ENCODE data around the gene MB.

The MB gene

GRCh38 chr22:35648066-35649025 is 31.2 kb upstream of the MB start, which contains the start of gene APOL6:
Gene APOL6 (plus strand): TSS chr22:35648446. CDS start chr22:35656426, 7,980 bp downstream.
- ATAC-seq (ENCODE audit: low read depth) (peak; percentile 69), DNase-seq (ENCODE audit: low spot score) (no peak)
- H3K9me3 ChIP-seq (ENCODE audit: severe bottlenecking), result no peaks in the 10 kb centered on the region
- 0 out of 2 replicates have a peak, but pooled peaks cover 4% of the 10 kb centered on the region for H3K36me3 ChIP-seq (ENCODE audit: low read depth)
- peak within 1 kb of the TSS; percentile 53 for H3K27ac ChIP-seq (ENCODE audit: poor library complexity, severe bottlenecking)
- H3K27me3 ChIP-seq (ENCODE audit: insufficient read depth, poor library complexity, severe bottlenecking), result no peaks in the 10 kb centered on the region
- H3K4me1 ChIP-seq (ENCODE audit: insufficient read depth, poor library complexity, severe bottlenecking), result peaks cover 6% of the 10 kb centered on the region
- TF ChIP-seq, protein P1, sequence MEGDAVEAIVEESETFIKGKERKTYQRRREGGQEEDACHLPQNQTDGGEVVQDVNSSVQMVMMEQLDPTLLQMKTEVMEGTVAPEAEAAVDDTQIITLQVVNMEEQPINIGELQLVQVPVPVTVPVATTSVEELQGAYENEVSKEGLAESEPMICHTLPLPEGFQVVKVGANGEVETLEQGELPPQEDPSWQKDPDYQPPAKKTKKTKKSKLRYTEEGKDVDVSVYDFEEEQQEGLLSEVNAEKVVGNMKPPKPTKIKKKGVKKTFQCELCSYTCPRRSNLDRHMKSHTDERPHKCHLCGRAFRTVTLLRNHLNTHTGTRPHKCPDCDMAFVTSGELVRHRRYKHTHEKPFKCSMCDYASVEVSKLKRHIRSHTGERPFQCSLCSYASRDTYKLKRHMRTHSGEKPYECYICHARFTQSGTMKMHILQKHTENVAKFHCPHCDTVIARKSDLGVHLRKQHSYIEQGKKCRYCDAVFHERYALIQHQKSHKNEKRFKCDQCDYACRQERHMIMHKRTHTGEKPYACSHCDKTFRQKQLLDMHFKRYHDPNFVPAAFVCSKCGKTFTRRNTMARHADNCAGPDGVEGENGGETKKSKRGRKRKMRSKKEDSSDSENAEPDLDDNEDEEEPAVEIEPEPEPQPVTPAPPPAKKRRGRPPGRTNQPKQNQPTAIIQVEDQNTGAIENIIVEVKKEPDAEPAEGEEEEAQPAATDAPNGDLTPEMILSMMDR (IDR thresholded peaks at IDR 0.05; ENCODE audit: poor library complexity, severe bottlenecking), result no peak
- H3K4me3 ChIP-seq (ENCODE audit: severe bottlenecking), result peak within 1 kb of the TSS; percentile 53

DNA sequence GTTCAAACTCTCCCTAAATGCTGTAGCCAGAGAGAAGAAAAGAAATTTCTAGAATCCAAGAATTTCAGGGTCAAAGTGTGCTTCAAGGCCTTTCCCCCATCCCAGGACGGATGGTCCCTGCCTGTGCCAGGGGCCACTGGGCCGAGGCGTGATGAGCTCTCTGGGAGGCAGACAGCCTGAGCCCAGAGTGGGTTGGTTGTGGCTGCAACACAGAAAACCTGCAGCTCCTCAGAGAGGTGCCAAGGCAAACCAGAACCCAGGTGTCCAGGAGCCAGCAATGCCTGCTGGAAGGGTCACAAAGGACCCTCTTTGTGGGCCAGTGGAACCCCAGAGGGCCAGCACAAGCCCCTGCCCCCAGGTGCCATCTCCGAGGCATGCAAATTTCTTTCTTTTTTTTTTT is 28.5 kb upstream of the MB start:
- no peaks in the 10 kb centered on the region for H3K27me3 ChIP-seq (ENCODE audit: insufficient read depth, poor library complexity, severe bottlenecking)
- DNase-seq (ENCODE audit: low spot score) (no peak), ATAC-seq (ENCODE audit: low read depth) (no peak)
- H3K4me1 ChIP-seq (ENCODE audit: insufficient read depth, poor library complexity, severe bottlenecking), result peaks cover 6% of the 10 kb centered on the region
- H3K4me3 ChIP-seq (ENCODE audit: severe bottlenecking), result no peak overlapping the region
- no peaks in the 10 kb centered on the region for H3K9me3 ChIP-seq (ENCODE audit: severe bottlenecking)
- TF ChIP-seq, protein P1 (IDR thresholded peaks at IDR 0.05; ENCODE audit: poor library complexity, severe bottlenecking), result no peak
- H3K27ac ChIP-seq (ENCODE audit: poor library complexity, severe bottlenecking), result no peak overlapping the region
- H3K36me3 ChIP-seq (ENCODE audit: low read depth), result 0 out of 2 replicates have a peak, but pooled peaks cover 4% of the 10 kb centered on the region

DNA sequence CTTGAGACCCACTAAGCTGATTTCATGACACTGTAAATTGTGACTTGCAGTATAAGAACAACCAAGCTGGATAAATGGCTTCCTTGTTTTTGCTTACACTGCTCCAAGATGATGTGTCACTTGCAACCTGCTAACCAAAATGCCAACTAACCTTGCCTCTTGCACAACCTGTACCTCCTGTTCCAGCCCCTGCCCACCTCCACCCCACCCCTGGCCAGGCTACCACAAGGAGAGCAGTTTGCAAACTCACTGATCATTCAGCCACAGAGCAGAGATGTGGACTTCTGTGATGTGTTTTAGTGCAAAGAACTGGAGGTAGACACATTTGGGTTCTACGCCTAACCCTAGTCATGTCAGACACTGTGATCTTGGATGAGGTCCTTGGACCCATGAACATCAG is 26.9 kb upstream of the MB start:
- ATAC-seq (ENCODE audit: low read depth) (no peak), DNase-seq (ENCODE audit: low spot score) (no peak)
- Histone ChIP-seq H3K36me3 (ENCODE audit: low read depth) (no peaks in the 10 kb centered on the region), H3K9me3 (ENCODE audit: severe bottlenecking) (no peaks in the 10 kb centered on the region), H3K27ac (ENCODE audit: poor library complexity, severe bottlenecking) (no peak overlapping the region), H3K27me3 (ENCODE audit: insufficient read depth, poor library complexity, severe bottlenecking) (no peaks in the 10 kb centered on the region), H3K4me1 (ENCODE audit: insufficient read depth, poor library complexity, severe bottlenecking) (peaks cover 2% of the 10 kb centered on the region), H3K4me3 (ENCODE audit: severe bottlenecking) (no peak overlapping the region)
- TF ChIP-seq, protein P1 (IDR thresholded peaks at IDR 0.05; ENCODE audit: poor library complexity, severe bottlenecking), result no peak

- ATAC-seq (ENCODE audit: low read depth) (no peak), DNase-seq (ENCODE audit: low spot score) (no peak)
- H3K4me1 ChIP-seq (ENCODE audit: insufficient read depth, poor library complexity, severe bottlenecking), result no peaks in the 10 kb centered on the region
- no peaks in the 10 kb centered on the region for H3K27me3 ChIP-seq (ENCODE audit: insufficient read depth, poor library complexity, severe bottlenecking)
- no peaks in the 10 kb centered on the region for H3K9me3 ChIP-seq (ENCODE audit: severe bottlenecking)
- H3K36me3 ChIP-seq (ENCODE audit: low read depth), result no peaks in the 10 kb centered on the region
- no peak overlapping the region for H3K27ac ChIP-seq (ENCODE audit: poor library complexity, severe bottlenecking)
- TF ChIP-seq, protein P1 (IDR thresholded peaks at IDR 0.05; ENCODE audit: poor library complexity, severe bottlenecking), result no peak
- no peak overlapping the region for H3K4me3 ChIP-seq (ENCODE audit: severe bottlenecking)
These were observed 25.2 kb upstream of the MB start for GRCh38 chr22:35642305-35642741.
